Activated B cell treated with CpG ODN at 0.5 μM for 24 hours (primary cell): ENCODE measurements around the gene NBDY. TPM values are rescaled to one million over a fixed set of nuclear protein-coding genes. Genes with fewer than 3 reads are reported as not detected.

ENCODE experiments used
- ATAC-seq: fragments of 200-7000 bp; cut with Tn5 transposase; one replicate; pipeline ENCODE4 v1.10.0; 2021; ENCODE audit warnings: low read depth, mild to moderate bottlenecking, moderate library complexity
- CTCF ChIA-PET: fragments of 350-600 bp; sonication (Branson Sonifier 250); formaldehyde crosslinking; loops from one replicate; lab custom pipeline; 2021; ENCODE audit warnings: antibody characterized with exemption; lab: Charles Lee
- POLR2A ChIA-PET: fragments of 350-600 bp; sonication (Branson Sonifier 250); formaldehyde crosslinking; loops from one replicate; lab custom pipeline; 2021; ENCODE audit warnings: antibody characterized with exemption; lab: Charles Lee
- DNase-seq: peaks from one replicate; pipeline ENCODE4 v3.0.0; 2022
- H3K27ac Mint-ChIP-seq: one replicate; pipeline ENCODE4 v1.8.0; 2020; ENCODE audit warnings: mixed read lengths
- H3K27me3 Mint-ChIP-seq: one replicate; pipeline ENCODE4 v1.8.0; 2021; ENCODE audit warnings: mixed read lengths
- H3K36me3 Mint-ChIP-seq: one replicate; pipeline ENCODE4 v1.8.0; 2021; ENCODE audit warnings: low read depth, mixed read lengths
- H3K4me1 Mint-ChIP-seq: one replicate; pipeline ENCODE4 v1.8.0; 2021; ENCODE audit warnings: mixed read lengths
- H3K4me3 Mint-ChIP-seq: one replicate; pipeline ENCODE4 v1.8.0; 2020; ENCODE audit warnings: mild to moderate bottlenecking, mixed read lengths
- H3K9me3 Mint-ChIP-seq: one replicate; pipeline ENCODE4 v1.8.0; 2020; ENCODE audit warnings: mixed read lengths
- intact Hi-C: fragments of 100-400 bp; cut with micrococcal nuclease; formaldehyde crosslinking; loops from one replicate; pipeline ENCODE4 v1.15.1; 2024
- total RNA-seq: library from RNA; stranded (reverse); gene quantifications from 2 replicates; pipeline ENCODE4 v1.2.3, GENCODE V29; 2022
- TF ChIP-seq, protein P1 (sequence below): fragments of 200-600 bp; IDR thresholded peaks from one replicate; pipeline ENCODE4 v1.8.0; 2022; ENCODE audit warnings: antibody characterized with exemption, mild to moderate bottlenecking

The NBDY gene
- total RNA-seq, 1 donor from 2014 or later, result 41.0 TPM

- Mint-ChIP-seq H3K27me3 (no peaks in the 10 kb centered on the region), H3K9me3 (no peaks in the 10 kb centered on the region), H3K36me3 (peaks cover 31% of the 10 kb centered on the region), H3K4me3 (no peak overlapping the region), H3K4me1 (peaks cover 17% of the 10 kb centered on the region), H3K27ac (no peak overlapping the region)
- ATAC-seq, result no peak
- TF ChIP-seq, protein P1, sequence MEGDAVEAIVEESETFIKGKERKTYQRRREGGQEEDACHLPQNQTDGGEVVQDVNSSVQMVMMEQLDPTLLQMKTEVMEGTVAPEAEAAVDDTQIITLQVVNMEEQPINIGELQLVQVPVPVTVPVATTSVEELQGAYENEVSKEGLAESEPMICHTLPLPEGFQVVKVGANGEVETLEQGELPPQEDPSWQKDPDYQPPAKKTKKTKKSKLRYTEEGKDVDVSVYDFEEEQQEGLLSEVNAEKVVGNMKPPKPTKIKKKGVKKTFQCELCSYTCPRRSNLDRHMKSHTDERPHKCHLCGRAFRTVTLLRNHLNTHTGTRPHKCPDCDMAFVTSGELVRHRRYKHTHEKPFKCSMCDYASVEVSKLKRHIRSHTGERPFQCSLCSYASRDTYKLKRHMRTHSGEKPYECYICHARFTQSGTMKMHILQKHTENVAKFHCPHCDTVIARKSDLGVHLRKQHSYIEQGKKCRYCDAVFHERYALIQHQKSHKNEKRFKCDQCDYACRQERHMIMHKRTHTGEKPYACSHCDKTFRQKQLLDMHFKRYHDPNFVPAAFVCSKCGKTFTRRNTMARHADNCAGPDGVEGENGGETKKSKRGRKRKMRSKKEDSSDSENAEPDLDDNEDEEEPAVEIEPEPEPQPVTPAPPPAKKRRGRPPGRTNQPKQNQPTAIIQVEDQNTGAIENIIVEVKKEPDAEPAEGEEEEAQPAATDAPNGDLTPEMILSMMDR, result no peak
- DNase-seq, result no peak
- intact Hi-C loops, result no loop called here
- ChIA-PET CTCF (no interaction called here), POLR2A (no interaction called here)
Observed at GRCh38 chrX:56789518-56790070, 60.6 kb downstream of the NBDY start.

DNA sequence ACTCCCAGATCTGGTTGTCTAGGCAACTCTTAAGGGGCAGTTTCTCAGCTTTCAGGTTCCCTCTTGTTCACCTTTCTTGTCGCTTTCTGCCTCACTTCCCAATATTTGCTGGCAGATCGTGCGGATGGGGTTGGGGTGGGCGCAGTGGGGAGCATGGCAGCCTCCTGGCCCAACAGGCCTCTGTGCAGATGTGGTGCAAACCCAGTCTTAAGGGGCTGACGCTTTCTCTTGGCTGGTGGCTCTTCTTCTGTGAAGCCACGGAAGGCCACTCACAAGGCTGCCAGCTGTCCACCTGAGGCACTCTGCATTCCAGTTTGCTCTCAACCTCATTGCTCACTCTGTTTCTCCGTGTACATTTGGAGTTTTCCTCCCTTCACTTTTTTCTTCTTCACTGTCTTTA, 61.7 kb downstream of the NBDY start:
- intact Hi-C loops, result no loop called here
- POLR2A ChIA-PET, result no interaction called here
- Mint-ChIP-seq H3K36me3 (peaks cover 26% of the 10 kb centered on the region), H3K4me1 (peaks cover 17% of the 10 kb centered on the region), H3K27ac (no peak overlapping the region), H3K9me3 (no peaks in the 10 kb centered on the region), H3K27me3 (no peaks in the 10 kb centered on the region), H3K4me3 (no peak overlapping the region)
- DNase-seq (no peak), ATAC-seq (no peak)
- CTCF ChIA-PET, result no interaction called here
- TF ChIP-seq, protein P1, result no peak

DNA sequence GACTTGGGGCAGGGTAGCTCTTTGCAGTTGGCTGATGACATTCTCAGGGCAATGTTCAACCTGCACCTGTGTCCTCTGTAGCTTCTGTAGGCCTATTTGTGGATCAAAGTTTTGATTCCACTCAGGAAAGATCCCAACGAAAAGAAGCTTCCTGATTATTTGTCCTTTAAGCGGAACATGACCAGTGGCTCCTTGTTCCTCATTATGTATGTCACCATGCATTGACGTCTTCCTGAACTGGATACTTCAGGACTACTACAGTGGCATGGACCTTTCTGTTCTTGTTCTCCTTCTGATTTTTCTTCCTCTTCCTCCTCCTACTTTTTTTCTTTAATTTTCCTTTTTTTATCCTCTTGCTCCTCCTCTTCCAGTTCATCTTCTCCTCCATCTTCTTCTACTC, 62.4 kb downstream of the NBDY start:
- ChIA-PET POLR2A (no interaction called here), CTCF (no interaction called here)
- H3K4me1 Mint-ChIP-seq, result peaks cover 17% of the 10 kb centered on the region
- ATAC-seq (no peak), DNase-seq (no peak)
- TF ChIP-seq, protein P1, result no peak
- intact Hi-C loops, result no loop called here
- no peak overlapping the region for H3K4me3 Mint-ChIP-seq
- H3K27ac Mint-ChIP-seq, result no peak overlapping the region
- H3K9me3 Mint-ChIP-seq, result no peaks in the 10 kb centered on the region
- H3K36me3 Mint-ChIP-seq, result peaks cover 27% of the 10 kb centered on the region
- H3K27me3 Mint-ChIP-seq, result no peaks in the 10 kb centered on the region

GRCh38 chrX:56792270-56793111, 63.4 kb downstream of the NBDY start:
- POLR2A ChIA-PET, result no interaction called here
- Mint-ChIP-seq H3K36me3 (peaks cover 17% of the 10 kb centered on the region), H3K27me3 (no peaks in the 10 kb centered on the region), H3K9me3 (no peaks in the 10 kb centered on the region), H3K4me3 (no peak overlapping the region), H3K4me1 (peaks cover 21% of the 10 kb centered on the region), H3K27ac (peak overlapping the region; percentile 37)
- TF ChIP-seq, protein P1, result no peak
- no peak for DNase-seq
- intact Hi-C loops, result no loop called here
- CTCF ChIA-PET, result no interaction called here
- no peak for ATAC-seq

DNA sequence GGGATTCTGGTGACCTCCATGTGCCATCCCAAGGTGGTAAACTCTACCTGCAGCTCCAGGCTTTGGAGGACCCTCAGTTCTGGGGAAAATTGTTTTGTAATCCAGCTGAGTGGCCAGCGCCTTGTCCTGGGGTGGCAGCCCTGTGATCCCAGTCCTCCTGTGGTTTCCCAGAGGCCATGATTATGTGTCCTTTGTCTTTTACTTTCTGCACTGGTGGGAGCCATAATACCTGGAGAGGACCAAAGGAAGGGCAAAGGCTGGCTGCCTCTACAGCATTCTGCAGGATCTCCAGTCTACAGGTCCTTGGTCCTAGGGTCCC, 64.0 kb downstream of the NBDY start:
- H3K4me1 Mint-ChIP-seq, result peaks cover 24% of the 10 kb centered on the region
- peaks cover 14% of the 10 kb centered on the region for H3K36me3 Mint-ChIP-seq
- CTCF ChIA-PET, result no interaction called here

More for the DNA sequence above, 64.0 kb downstream of the NBDY start:
- H3K27me3 Mint-ChIP-seq, result no peaks in the 10 kb centered on the region
- no peak overlapping the region for H3K4me3 Mint-ChIP-seq
- no peak for ATAC-seq
- H3K27ac Mint-ChIP-seq, result no peak overlapping the region
- TF ChIP-seq, protein P1, result no peak
- no peaks in the 10 kb centered on the region for H3K9me3 Mint-ChIP-seq
- POLR2A ChIA-PET, result no interaction called here
- intact Hi-C loops, result no loop called here
- DNase-seq, result no peak
